AG09319 (cell line): ENCODE results near the gene UQCR10.

Source experiments
- DNase-seq: peaks from one replicate; pipeline ENCODE4 v3.0.0-alpha.2; 2010; ENCODE audit warnings: low read depth; ENCODE audit errors: extremely low read depth
- TF ChIP-seq, protein P1 (sequence below): IDR thresholded peaks from 2 replicates; pipeline ENCODE4 v1.5.1; 2011; ENCODE audit warnings: low read depth, mild to moderate bottlenecking, inconsistent platforms, low read length, moderate library complexity

The UQCR10 gene

DNA sequence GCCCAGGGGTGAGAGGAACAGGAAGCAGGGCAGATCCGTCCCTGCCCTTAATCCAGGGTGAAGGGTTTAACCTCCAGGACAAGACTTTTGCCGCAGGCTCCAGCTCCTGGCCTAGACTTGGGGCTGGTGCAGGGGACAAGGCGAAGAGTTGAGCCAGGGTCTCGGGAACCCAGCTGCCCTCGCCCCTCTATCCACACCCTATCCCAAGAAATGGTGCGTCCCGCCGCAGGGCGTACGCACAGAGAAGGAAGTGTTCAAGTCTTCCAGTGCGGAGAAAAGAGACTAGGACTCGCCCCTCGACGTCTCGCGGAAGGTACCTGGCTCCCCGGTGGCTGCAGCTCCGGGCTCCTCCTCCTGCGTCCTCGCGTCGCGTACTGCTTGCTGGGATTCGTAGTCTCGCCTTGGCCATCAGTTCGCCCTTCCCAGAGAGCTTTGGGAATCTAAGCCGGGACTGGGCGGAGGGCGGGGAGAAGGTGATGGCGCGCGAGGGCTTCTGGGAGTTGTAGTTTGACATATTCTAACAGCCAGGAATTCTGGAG is 468 bp upstream of the UQCR10 start, which contains the start of gene ZMAT5:
TSS of gene ZMAT5 (minus strand) at position 376 of the 539 bp plus-strand sequence. CDS start 18,463 bp downstream, outside the sequence.
- peak; percentile 86 for DNase-seq
- TF ChIP-seq, protein P1, sequence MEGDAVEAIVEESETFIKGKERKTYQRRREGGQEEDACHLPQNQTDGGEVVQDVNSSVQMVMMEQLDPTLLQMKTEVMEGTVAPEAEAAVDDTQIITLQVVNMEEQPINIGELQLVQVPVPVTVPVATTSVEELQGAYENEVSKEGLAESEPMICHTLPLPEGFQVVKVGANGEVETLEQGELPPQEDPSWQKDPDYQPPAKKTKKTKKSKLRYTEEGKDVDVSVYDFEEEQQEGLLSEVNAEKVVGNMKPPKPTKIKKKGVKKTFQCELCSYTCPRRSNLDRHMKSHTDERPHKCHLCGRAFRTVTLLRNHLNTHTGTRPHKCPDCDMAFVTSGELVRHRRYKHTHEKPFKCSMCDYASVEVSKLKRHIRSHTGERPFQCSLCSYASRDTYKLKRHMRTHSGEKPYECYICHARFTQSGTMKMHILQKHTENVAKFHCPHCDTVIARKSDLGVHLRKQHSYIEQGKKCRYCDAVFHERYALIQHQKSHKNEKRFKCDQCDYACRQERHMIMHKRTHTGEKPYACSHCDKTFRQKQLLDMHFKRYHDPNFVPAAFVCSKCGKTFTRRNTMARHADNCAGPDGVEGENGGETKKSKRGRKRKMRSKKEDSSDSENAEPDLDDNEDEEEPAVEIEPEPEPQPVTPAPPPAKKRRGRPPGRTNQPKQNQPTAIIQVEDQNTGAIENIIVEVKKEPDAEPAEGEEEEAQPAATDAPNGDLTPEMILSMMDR: no peak

DNA sequence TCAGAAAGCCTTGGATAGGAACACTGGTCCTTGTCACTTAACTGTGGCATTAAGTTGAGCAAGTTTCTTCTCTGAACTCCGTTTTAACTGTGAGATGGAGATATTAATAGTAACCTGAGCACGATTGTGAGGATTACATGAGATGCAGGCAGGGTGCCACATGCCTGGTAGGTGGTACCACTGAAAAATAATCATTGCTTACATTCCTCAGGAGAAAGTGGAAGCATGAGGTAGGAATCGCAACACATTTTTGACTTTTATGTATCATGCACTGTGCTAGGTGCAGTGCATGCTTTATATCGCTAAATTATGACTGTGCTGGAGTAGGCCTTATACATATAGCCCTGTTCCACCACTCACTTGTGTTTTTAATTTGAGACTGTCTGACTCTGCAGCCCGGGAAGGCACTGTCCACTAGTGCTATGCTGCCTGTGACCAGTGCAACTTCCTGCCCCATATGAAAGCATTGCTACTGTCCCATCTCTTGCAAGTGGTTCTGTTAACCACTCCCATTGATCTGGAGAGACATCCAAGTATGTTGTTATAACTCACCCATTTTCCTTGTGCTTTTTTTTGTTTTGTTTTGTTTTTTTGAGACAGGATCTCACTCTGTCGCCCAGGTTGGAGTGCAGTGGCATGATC is 1.0 kb downstream of the UQCR10 start:
- DNase-seq: no peak
- TF ChIP-seq, protein P1: no peak

DNA sequence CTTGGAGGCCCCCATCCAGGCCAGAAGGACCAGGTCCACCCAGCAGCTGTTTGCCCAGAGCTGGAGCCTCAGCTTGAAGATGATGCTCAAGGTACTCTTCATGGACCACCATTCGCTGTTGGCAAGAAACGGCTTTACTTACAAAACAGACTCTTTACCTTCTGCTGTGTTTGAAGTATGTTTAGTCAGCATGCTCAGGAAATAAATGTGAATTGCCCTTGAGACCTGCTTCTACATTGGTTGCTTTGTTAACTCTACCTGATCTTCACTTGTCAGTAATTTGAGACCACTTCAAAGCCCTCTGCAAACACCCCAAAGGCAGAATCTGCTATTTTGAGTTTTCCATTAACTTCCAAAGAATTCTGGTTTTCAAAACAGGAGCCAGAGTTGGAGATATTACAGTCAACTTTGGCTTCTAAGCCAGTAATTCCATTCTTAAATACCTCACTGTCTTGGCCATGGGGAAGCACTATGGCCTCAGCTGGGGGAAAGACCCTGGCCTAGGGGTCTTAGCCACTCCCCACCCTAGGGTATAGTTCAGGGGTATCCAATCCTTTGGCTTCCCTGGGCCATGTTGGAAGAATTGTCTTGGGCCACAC is 2.7 kb downstream of the UQCR10 start:
- TF ChIP-seq, protein P1: no peak
- DNase-seq: no peak

DNA sequence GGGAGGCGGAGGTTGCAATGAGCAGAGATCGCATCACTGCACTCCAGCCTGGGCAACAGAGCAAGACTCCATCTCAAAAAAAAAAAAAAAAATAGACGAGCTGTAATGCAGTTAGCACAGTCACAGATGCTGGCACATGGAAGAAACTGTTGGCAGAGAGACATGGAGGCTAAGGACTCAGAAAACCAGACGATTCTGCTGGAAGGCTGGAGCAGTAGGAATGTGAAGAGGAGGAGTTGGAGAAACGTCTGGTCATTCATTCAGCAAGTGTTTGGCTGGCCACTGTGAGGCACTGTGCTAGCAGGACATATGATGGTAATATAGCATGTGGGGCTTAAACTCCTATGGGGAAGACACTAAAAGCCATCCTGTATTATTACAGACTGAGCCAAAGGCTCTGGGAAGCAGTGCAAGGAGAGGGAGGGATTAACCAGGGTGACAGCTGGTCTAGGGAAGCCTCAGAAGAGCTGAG is 5.0 kb downstream of the UQCR10 start:
- peak; percentile 63 for DNase-seq
- TF ChIP-seq, protein P1: peak; percentile 65

DNA sequence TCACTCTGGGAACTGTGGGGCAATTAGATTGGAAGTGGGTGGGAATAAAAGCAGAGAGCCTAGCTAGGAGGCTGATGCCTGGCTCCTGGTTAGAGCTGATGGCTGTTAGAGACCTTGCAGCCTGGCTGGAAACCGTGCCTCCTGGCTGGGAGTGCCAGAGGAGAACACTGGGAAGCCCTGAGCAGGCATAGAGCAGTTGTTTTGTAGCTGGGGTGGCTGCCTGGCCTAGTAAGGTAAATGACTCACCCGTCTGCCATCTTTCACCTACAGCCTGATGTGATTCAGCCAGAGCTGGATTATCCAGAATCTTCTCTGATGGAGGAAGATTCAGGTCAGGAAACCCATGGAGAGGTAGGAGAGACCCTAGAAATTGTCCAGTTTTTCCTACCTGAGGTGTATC is 6.1 kb downstream of the UQCR10 start:
- TF ChIP-seq, protein P1: no peak
- DNase-seq: no peak

DNA sequence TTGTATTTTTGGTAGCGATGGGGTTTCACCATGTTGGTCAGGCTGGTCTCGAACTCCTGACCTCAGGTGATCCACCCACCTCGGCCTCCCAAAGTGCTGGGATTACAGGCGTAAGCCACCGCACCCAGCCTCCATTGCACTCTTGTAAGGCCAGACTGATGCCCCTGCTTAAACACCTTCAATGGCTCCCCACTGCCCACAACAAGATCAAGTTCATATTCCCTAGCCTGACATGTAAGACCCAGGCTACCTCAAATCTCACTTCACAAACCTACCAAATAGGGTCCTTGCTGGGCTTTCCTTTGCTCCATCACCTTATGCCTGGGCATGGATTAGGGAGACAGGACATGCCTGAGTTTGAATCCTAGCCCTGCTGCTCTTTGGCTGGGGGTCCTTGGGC is 13.1 kb downstream of the UQCR10 start:
- TF ChIP-seq, protein P1: no peak
- DNase-seq: no peak
